ENCODE results near the gene PDGFD. TPM values are rescaled to one million over a fixed set of nuclear protein-coding genes. Genes with fewer than 3 reads are reported as not detected.
A peak's percentile ranks its signal among the peaks of the same experiment; 100 is the strongest.

The PDGFD gene
- total and polyA plus RNA-seq, 2 donors (not counting 1 experiment from before 2014, with no cell fraction given) = 1.3 TPM

DNA sequence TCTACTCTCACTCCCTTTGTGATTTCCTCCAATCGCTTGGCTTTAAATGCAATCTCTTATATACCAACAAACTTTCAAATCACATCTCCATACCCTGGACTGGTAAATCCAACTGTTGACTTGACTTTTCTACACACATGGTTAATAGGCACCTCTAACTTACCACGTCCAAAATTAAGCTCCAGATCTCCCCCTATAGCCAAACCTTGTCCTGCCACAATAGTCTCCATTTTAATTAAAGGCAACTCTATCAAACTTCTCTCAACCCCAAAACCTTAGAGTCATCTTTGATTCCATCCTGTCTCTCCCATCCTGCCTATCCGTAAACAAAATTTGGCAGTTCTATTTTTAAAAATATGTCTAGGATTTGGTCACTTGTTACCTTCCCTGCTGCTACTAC is 269.3 kb downstream of the PDGFD start:
- DNase-seq (ENCODE audit: low read depth in 2 of 2) = no peak
- H3K36me3 ChIP-seq (ENCODE audit: control insufficient read depth, insufficient read depth, low read length) = no peaks in the 10 kb centered on the region

GRCh38 chr11:103894034-103894433 is 269.9 kb downstream of the PDGFD start:
- no peak overlapping the region for H3K27ac ChIP-seq (ENCODE audit: insufficient read depth, low read length)
- no peak overlapping the region for H3K4me2 ChIP-seq (ENCODE audit: extremely low read depth, insufficient read depth, low read length)
- no peak for TF ChIP-seq EZH2 (IDR thresholded peaks at IDR 0.05; ENCODE audit: low read length, missing control alignments)
- TF ChIP-seq CTCF (conservative IDR thresholded peaks at IDR 0.05 in 1 of 2, IDR thresholded peaks at IDR 0.05 in 1 of 2; ENCODE audit: low read depth in 1 of 2, low read length in 2 of 2) = no peak
- H3K79me2 ChIP-seq (ENCODE audit: control insufficient read depth, insufficient read depth, low read length) = no peaks in the 10 kb centered on the region
- no peak for DNase-seq (ENCODE audit: low read depth in 2 of 2)
- no peak overlapping the region for H3K4me3 ChIP-seq (replicated peaks in 1 of 4; ENCODE audit: control extremely low read depth in 1 of 4, insufficient read depth in 1 of 4, low read depth in 3 of 4, low read length in 4 of 4)
- H3K27me3 ChIP-seq (ENCODE audit: control insufficient read depth, insufficient read depth, low read length) = no peaks in the 10 kb centered on the region
- no peak overlapping the region for H2AFZ ChIP-seq (ENCODE audit: low read length)
- no peaks in the 10 kb centered on the region for H3K9me3 ChIP-seq (ENCODE audit: control insufficient read depth, insufficient read depth, low read depth, low read length)
- H3K4me1 ChIP-seq (ENCODE audit: control insufficient read depth, extremely low read depth, insufficient read depth, low read length) = no peaks in the 10 kb centered on the region
- H3K36me3 ChIP-seq (ENCODE audit: control insufficient read depth, insufficient read depth, low read length) = no peaks in the 10 kb centered on the region
- H3K9ac ChIP-seq (ENCODE audit: insufficient read depth, low read length) = no peak overlapping the region
- no peaks in the 10 kb centered on the region for H4K20me1 ChIP-seq (ENCODE audit: control insufficient read depth, extremely low read depth, insufficient read depth, low read length)

More for the DNA sequence above, 269.3 kb downstream of the PDGFD start:
- no peaks in the 10 kb centered on the region for H3K27me3 ChIP-seq (ENCODE audit: control insufficient read depth, insufficient read depth, low read length)
- H3K27ac ChIP-seq (ENCODE audit: insufficient read depth, low read length) = no peak overlapping the region
- H3K79me2 ChIP-seq (ENCODE audit: control insufficient read depth, insufficient read depth, low read length) = no peaks in the 10 kb centered on the region
- H3K9ac ChIP-seq (ENCODE audit: insufficient read depth, low read length) = no peak overlapping the region
- TF ChIP-seq CTCF (conservative IDR thresholded peaks at IDR 0.05 in 1 of 2, IDR thresholded peaks at IDR 0.05 in 1 of 2; ENCODE audit: low read depth in 1 of 2, low read length in 2 of 2) = no peak
- TF ChIP-seq EZH2 (IDR thresholded peaks at IDR 0.05; ENCODE audit: low read length, missing control alignments) = no peak
- no peak overlapping the region for H3K4me2 ChIP-seq (ENCODE audit: extremely low read depth, insufficient read depth, low read length)
- H4K20me1 ChIP-seq (ENCODE audit: control insufficient read depth, extremely low read depth, insufficient read depth, low read length) = no peaks in the 10 kb centered on the region
- H3K9me3 ChIP-seq (ENCODE audit: control insufficient read depth, insufficient read depth, low read depth, low read length) = no peaks in the 10 kb centered on the region
- H3K4me3 ChIP-seq (replicated peaks in 1 of 4; ENCODE audit: control extremely low read depth in 1 of 4, insufficient read depth in 1 of 4, low read depth in 3 of 4, low read length in 4 of 4) = no peak overlapping the region
- H2AFZ ChIP-seq (ENCODE audit: low read length) = no peak overlapping the region
- no peaks in the 10 kb centered on the region for H3K4me1 ChIP-seq (ENCODE audit: control insufficient read depth, extremely low read depth, insufficient read depth, low read length)

DNA sequence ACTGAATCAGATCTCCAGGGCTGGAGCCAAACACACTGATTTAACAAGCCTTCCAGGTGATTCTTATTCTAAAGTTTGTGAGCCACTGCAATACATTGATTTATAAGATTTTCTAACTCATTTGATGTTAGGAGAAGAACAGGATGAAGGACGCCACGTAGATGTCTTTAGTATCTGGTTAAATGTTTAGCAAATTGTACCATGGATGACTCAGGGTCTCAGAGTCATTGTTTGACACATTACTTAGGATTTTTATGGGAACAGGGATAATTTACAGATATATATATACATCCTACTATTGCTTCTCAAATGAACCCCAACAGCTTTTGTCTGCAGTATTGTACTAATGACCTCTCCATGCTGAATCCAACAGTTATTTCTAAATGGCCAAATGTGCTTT is 270.6 kb downstream of the PDGFD start:
- Histone ChIP-seq H3K4me1 (ENCODE audit: control insufficient read depth, extremely low read depth, insufficient read depth, low read length) (no peaks in the 10 kb centered on the region), H3K36me3 (ENCODE audit: control insufficient read depth, insufficient read depth, low read length) (no peaks in the 10 kb centered on the region), H3K4me3 (replicated peaks in 1 of 4; ENCODE audit: control extremely low read depth in 1 of 4, insufficient read depth in 1 of 4, low read depth in 3 of 4, low read length in 4 of 4) (no peak overlapping the region), H3K27ac (ENCODE audit: insufficient read depth, low read length) (no peak overlapping the region), H2AFZ (ENCODE audit: low read length) (no peak overlapping the region), H3K27me3 (ENCODE audit: control insufficient read depth, insufficient read depth, low read length) (no peaks in the 10 kb centered on the region), H4K20me1 (ENCODE audit: control insufficient read depth, extremely low read depth, insufficient read depth, low read length) (no peaks in the 10 kb centered on the region), H3K9ac (ENCODE audit: insufficient read depth, low read length) (no peak overlapping the region), H3K9me3 (ENCODE audit: control insufficient read depth, insufficient read depth, low read depth, low read length) (no peaks in the 10 kb centered on the region), H3K4me2 (ENCODE audit: extremely low read depth, insufficient read depth, low read length) (no peak overlapping the region), H3K79me2 (ENCODE audit: control insufficient read depth, insufficient read depth, low read length) (no peaks in the 10 kb centered on the region)
- no peak for TF ChIP-seq EZH2 (IDR thresholded peaks at IDR 0.05; ENCODE audit: low read length, missing control alignments)
- DNase-seq (ENCODE audit: low read depth in 2 of 2) = peak in 1 of 2 donors; percentile 22
